Lung (tissue), 12 donors: Measurements from ENCODE around the gene DTD1. TPM values are rescaled to one million over a fixed set of nuclear protein-coding genes. Genes with fewer than 3 reads are reported as not detected.

Source experiments
- ATAC-seq: fragments of 200-7000 bp; cut with Tn5 transposase; one replicate; pipeline ENCODE4 v1.9.1; 2020; ENCODE audit warnings: moderate number of reproducible peaks; ENCODE audit not compliant: insufficient read depth, low FRiP score
- DNase-seq, 3 donors: peaks; one replicate each; pipeline ENCODE4 v3.0.0-alpha.2; 2013 to 2017
- H3K27ac ChIP-seq, 2 donors: one replicate each; pipeline ENCODE4 v1.5.1; 2013; ENCODE audit warnings: mild to moderate bottlenecking in 2 of 2, moderate library complexity in 2 of 2, control low read depth in 1 of 2, inconsistent platforms in 1 of 2, low read depth in 1 of 2, low read length in 1 of 2
- H3K27me3 ChIP-seq, 3 donors: one replicate each; pipeline ENCODE4 v1.5.1; 2013; ENCODE audit warnings: low read length in 2 of 3; ENCODE audit not compliant: control insufficient read depth in 3 of 3, insufficient read depth in 3 of 3
- H3K36me3 ChIP-seq, 4 donors: one replicate each; pipeline ENCODE4 v1.5.1; 2013; ENCODE audit warnings: low read length in 4 of 4, mild to moderate bottlenecking in 1 of 4, moderate library complexity in 1 of 4; ENCODE audit not compliant: control insufficient read depth in 4 of 4, insufficient read depth in 4 of 4
- H3K4me1 ChIP-seq, 5 donors: one replicate each; pipeline ENCODE4 v1.5.1; 2013; ENCODE audit warnings: low read length in 5 of 5, mild to moderate bottlenecking in 2 of 5, moderate library complexity in 1 of 5; ENCODE audit not compliant: control insufficient read depth in 5 of 5, insufficient read depth in 5 of 5
- H3K4me3 ChIP-seq: one replicate; pipeline ENCODE4 v1.5.1; 2013; ENCODE audit warnings: mild to moderate bottlenecking, control low read depth, moderate library complexity
- H3K9ac ChIP-seq, 2 donors: one replicate each; pipeline ENCODE4 v1.5.1; 2013; ENCODE audit warnings: low read length in 2 of 2, control low read depth in 1 of 2; ENCODE audit not compliant: insufficient read depth in 1 of 2
- H3K9me3 ChIP-seq, 4 donors: one replicate each; pipeline ENCODE4 v1.5.1; 2013; ENCODE audit warnings: low read length in 3 of 4, mild to moderate bottlenecking in 1 of 4, moderate library complexity in 1 of 4; ENCODE audit not compliant: control insufficient read depth in 4 of 4, insufficient read depth in 3 of 4
- WGBS, 2 donors: extraction: QIAGEN DNeasy Blood & Tissue Kit; methylation state at CpG; one replicate each; pipeline ENCODE4 v1.1.7; 2013; 5-methylcytosine and 5-hydroxymethylcytosine counted together
- polyA plus RNA-seq, 2 donors: library from polyadenylated mRNA; stranded (reverse); fragments of 200-250 nt; gene quantifications; one replicate each; pipeline ENCODE4 v1.2.1, GENCODE V29; 2013
- total RNA-seq, 2 donors: library from RNA; depleted of rRNA in 1 of 2; stranded (reverse); fragments of >200 nt in 1 of 2; gene quantifications; one replicate each; pipeline ENCODE4 v1.2.1, GENCODE V29; 2014 to 2021
- TF ChIP-seq, protein P1 (sequence below): IDR thresholded peaks from 2 replicates; pipeline ENCODE4 v1.5.1; 2012; ENCODE audit warnings: mild to moderate bottlenecking; ENCODE audit errors: control extremely low read depth, extremely low read depth
- donor health status: control.
- donor health status: control.
- donor health status: Bipolar disorder and iron deficiency.
- donor health status: healthy.
- donor health status: DM: yes; HTN: yes; CAD: no.

Gene DTD1
- total and polyA plus RNA-seq, 4 donors = 17.4 to 39.2 (median 24.6) TPM

DNA sequence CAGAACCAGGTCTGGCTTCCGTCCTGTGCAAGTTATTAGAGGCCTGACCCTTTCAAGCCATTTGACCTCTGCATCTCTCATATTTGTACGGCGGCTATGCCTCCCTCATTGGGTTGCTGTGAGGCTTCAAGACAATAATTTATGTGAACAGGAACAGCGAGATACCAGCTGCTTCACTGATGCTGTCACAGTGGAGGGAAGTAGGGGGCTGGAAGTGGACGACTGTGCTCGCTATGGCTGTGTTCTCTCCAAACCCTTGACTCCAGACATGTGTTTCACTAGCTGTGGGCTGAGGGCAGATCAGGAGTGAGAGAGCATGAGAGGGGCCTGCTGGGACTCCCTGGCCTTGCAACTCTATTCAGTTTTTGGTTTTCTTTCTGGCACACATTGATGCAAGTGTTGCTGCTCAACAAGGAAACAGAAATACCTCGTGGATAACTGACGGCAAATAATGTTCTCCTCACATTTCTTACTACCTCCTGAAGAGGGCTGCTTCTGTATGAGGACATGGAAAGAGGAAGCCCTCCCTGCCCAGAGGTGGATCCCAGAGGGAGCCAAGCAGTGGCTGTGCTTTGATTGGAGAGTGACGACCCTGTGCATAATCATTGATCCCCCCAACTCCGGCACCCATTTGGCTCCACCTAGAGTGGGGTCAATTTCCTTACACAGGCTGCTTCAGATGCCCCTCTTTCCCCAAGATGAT lies 191.0 kb downstream of the DTD1 start:
- no peak overlapping the region for H3K9ac ChIP-seq
- peaks cover 0 to 4% (median 0%) of the 10 kb centered on the region in 3 donors for H3K27me3 ChIP-seq
- H3K36me3 ChIP-seq = no peaks in the 10 kb centered on the region
- no peaks in the 10 kb centered on the region for H3K4me1 ChIP-seq
- no peak overlapping the region for H3K4me3 ChIP-seq
- DNase-seq (no peak), ATAC-seq (no peak)
- H3K9me3 ChIP-seq = no peaks in the 10 kb centered on the region
- WGBS, 2 donors = 63 to 73% methylated on average over 10 of the region's 10 CpGs
- no peak overlapping the region for H3K27ac ChIP-seq
- TF ChIP-seq, protein P1, sequence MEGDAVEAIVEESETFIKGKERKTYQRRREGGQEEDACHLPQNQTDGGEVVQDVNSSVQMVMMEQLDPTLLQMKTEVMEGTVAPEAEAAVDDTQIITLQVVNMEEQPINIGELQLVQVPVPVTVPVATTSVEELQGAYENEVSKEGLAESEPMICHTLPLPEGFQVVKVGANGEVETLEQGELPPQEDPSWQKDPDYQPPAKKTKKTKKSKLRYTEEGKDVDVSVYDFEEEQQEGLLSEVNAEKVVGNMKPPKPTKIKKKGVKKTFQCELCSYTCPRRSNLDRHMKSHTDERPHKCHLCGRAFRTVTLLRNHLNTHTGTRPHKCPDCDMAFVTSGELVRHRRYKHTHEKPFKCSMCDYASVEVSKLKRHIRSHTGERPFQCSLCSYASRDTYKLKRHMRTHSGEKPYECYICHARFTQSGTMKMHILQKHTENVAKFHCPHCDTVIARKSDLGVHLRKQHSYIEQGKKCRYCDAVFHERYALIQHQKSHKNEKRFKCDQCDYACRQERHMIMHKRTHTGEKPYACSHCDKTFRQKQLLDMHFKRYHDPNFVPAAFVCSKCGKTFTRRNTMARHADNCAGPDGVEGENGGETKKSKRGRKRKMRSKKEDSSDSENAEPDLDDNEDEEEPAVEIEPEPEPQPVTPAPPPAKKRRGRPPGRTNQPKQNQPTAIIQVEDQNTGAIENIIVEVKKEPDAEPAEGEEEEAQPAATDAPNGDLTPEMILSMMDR = no peak

DNA sequence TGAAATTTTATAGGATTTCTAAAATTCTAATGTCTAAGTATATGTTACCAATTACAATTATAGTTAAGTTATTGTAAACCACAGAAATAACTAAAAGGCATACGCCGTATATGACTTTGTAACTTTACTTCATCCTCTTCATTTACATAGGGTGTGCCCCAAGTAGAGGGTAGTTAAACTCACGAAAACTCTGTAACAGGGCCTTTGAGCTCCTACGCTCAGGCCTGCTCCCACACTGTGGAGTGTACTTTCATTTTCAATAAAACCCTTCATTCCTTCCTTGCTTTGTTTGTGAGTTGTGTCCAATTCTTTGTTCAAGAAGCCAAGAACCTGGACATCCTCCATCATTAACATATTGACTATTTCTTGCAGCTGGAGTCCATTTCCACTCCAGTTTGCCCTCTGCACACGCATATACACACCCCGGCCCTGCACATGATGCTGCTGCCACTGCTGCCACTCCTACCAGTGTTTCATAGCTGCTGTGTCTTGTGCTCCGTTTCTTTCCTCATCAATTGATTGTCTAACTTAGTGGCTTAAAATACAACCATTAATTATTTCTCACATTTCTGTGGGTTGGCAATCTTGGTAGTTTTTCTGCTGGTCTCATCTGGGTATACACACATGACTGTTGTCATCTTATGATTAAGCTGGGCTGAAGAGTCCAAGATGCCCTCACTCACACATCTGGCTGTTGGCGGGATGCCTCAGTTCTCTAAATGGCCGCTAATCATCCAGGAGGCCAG lies 192.7 kb downstream of the DTD1 start:
- no peaks in the 10 kb centered on the region for H3K9me3 ChIP-seq
- TF ChIP-seq, protein P1 = no peak
- peaks cover 0 to 4% (median 0%) of the 10 kb centered on the region in 3 donors for H3K27me3 ChIP-seq
- no peak for DNase-seq
- no peaks in the 10 kb centered on the region for H3K36me3 ChIP-seq
- no peak overlapping the region for H3K4me3 ChIP-seq
- WGBS, 2 donors = 90% methylated on average over 9 of the region's 9 CpGs
- ATAC-seq = no peak
- no peak overlapping the region for H3K9ac ChIP-seq
- no peaks in the 10 kb centered on the region for H3K4me1 ChIP-seq
- no peak overlapping the region for H3K27ac ChIP-seq

DNA sequence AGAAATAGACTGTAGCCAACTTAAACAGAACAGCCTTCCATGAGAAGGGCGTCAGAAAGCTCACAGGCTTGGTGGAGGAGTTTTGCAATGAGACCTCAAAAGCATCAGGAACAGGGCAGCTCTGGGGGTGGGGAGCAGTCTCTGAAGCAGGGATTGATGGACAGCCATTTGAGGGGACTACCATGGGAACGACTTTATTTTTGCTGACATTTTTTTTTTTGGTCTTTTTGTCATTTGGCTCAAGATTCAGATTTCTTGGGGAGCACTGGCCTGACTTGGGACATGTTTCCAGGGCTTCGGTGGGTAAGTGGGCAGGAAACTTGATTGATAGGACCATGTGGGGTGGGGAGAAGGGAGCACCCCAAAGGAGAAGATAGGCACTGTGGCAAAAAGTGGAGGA lies 193.7 kb downstream of the DTD1 start:
- Histone ChIP-seq H3K27ac (no peak overlapping the region), H3K4me1 (no peaks in the 10 kb centered on the region), H3K27me3 (peaks cover 0 to 4% (median 0%) of the 10 kb centered on the region in 3 donors), H3K9ac (no peak overlapping the region), H3K9me3 (no peaks in the 10 kb centered on the region), H3K4me3 (no peak overlapping the region), H3K36me3 (no peaks in the 10 kb centered on the region)
- DNase-seq = no peak
- WGBS, 2 donors = 81 to 93% methylated on average over 3 of the region's 3 CpGs
- no peak for ATAC-seq
- TF ChIP-seq, protein P1 = no peak
